NOMO-1 treated with DMSO at 0.1 percent for 48 hours (cell line): ENCODE results near the gene ARMH1.
"Not testable (repeated sequence)": the region's sequence is repeated elsewhere in the genome, so short reads cannot be mapped to it uniquely, and the experiment has no call there.

ENCODE experiments used
- DNase-seq: peaks from one replicate; lab custom pipeline; 2025; ENCODE audit not compliant: unreplicated experiment; lab: John Stamatoyannopoulos, UW

Gene ARMH1

DNA sequence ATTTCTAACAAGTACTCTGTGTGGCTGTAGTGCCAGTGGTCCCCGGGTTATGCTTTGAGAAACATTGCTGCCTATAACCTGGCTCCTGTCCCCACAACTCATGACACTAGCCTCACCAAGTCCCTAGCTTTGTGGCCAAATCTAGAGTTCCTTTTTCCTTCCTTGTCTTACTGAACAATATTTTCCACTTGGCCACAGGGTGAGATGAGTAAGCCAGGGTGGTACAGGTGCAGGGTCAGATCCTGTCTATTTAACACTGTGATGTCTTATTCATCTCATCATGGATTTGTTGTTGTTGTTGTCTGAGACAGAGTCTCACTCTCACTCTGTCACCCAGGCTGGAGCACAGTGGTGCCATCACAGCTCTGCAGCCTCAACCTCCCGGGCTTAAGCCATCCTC lies 18.6 kb downstream of the ARMH1 start:
- peak; percentile 32 for DNase-seq

DNA sequence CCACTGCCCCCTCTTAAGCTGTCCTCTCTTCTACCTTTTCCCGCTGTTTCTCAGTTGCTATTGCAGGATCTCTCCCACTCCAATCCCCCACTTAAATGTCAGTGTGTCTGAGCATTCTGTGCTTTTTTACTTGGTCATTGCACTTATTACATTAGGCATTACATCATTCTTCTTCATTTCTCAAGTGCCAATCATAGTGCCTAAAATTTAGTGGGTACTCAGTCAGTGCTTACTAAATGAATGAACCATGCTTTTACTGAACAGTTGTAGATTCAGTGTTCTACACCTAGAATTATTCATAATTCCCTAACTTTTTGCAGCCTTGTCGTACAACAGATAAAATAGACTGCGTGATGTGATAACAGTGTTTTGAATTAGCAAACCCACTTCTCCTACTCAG lies 19.4 kb downstream of the ARMH1 start:
- DNase-seq: peak; percentile 10

DNA sequence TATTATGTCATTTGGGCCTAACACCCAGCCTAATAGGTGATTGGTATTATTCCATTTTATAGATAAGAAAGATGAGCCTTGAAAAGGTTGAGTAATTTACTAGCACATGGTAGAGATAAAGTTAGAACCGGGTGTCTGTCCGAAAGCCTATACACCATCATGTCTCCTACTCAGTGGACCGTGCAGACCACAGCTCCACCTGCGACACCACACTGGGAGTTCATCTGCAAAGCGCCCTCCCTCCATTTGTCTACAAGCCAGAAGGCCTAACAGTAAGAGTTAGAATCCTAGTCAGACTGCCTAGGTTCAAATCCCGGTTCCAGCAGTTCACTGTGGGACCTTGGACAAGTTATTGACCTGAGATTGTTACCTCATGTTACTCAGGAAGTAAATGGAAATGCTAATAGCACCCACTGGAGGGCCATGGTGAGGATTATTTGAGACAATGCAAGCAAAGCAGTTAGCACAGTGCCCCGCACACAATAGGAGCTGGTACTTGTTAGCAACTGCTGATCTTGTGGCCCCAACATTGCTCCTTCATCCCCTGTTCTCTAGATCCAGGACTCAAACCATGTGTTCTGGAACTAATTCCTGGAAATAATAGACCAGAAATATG lies 20.5 kb downstream of the ARMH1 start:
- DNase-seq: no peak

DNA sequence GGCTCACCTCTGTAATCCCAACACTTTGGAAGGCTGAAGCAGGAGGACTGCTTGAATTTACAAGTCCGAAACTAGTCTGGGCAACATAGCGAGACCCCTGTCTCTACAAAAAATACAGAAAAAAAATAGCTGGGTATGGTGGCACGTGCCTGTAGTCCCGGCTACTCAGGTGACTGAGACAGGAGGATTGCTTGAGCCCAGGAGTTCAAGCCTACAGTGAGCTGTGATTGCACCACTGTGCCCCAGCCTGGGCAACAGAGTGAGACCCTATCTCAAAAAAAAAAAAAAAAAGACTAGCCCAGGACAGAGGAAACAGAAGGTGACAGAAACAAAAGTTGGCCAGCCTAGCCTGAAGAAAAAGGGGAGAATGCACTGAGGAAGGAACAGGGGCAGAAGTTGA lies 21.2 kb downstream of the ARMH1 start:
- no peak for DNase-seq

DNA sequence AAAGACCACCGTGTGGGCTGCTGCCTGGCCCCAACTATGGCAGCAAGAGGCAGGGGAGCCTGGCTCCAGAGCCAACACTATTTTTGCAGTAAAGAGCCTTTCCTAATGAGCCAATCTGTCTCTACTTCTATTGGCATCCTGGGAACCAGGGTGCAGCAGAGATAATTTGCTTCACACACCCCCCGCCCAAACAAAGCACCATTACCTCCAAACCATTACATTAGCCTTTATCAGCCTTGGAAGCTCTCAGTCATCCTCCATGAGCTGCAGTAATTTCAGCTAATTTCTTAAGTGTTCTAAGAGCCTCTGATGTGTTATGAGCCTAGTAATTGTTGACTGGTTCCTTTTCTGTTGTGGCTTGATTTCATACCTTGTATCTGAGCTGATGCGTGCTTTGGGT lies 21.6 kb downstream of the ARMH1 start:
- DNase-seq: no peak

DNA sequence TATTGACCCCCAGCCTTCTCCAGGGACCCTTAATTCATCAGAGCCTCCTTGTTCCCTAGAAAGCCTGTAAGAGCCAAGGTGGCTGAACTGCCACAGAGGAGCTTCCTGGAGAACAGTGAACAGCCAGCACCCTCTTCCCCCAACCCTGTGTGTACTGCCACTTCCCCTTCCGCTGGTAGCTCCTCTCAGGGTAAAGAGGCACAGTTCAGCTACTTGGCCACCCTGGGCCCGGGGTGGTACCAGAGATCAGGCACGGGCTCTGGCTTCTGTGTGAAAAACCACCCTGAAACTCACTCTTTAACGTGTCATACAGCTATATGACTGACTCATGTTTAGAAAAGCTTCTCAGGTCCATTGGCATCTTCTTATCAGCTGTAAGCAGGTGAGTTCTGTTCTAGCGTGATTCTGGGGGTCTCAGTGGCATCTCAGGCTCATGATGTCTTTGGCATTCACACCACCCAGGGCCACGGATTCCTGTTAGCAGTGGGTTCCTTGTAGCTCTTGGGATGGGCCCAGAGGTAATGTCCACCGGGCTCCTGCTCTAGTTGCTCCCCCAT lies 22.4 kb downstream of the ARMH1 start:
- peak; percentile 73 for DNase-seq

DNA sequence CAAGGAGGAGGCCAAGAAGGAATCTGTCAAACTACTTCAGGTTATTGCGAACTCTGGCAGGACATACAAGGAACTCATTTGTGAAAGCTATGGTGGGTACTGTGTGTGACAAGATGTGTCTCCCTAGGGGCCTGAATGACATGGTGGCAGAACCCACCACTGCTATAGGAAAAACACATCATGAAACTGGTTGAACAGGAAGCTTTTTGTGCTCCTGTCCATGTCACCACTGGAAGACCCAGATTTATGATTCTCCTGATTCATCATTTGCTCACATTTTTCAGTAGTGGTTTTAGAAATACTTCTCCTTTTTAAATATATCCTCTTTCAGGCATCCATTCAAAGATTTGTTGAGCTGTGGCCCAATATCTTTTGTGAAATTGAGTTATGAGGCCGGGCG lies 23.6 kb downstream of the ARMH1 start:
- DNase-seq: peak; percentile 95

DNA sequence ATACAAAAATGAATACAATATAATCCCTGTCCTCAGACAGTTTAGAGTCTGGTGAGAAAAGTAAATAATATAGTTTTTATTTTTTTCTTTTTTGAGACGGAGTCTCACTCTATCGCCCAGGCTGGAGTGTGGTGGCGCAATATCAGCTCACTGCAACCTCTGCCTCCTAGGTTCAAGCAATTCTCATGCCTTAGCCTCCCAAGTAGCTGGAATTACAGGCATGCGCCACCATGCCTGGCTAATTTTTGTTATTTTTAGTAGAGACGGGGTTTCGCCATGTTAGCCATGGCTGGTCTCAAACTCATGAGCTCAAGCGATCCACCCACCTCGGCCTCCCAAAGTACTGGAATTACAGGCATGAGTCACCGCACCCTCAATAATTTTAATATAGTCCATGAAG lies 24.9 kb downstream of the ARMH1 start:
- not testable (repeated sequence) for DNase-seq

DNA sequence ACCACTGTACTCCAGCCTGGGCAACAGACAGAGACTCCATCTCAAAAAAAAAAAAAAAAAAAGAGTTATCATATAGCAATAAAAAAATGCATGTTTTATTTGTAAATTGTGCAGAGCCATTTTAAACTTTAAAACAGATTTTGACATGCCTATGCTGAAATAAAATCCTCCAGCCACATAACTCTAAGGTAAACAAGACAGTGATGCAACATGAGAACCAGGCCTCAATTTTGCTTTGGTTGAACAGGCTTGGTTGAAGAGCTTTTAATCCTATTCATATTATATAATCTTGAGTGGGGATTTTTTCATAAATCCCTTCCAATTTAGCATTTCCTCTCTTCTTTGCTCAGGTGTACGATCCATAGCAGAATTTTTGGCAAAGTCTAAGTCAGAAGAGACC lies 26.1 kb downstream of the ARMH1 start:
- no peak for DNase-seq

DNA sequence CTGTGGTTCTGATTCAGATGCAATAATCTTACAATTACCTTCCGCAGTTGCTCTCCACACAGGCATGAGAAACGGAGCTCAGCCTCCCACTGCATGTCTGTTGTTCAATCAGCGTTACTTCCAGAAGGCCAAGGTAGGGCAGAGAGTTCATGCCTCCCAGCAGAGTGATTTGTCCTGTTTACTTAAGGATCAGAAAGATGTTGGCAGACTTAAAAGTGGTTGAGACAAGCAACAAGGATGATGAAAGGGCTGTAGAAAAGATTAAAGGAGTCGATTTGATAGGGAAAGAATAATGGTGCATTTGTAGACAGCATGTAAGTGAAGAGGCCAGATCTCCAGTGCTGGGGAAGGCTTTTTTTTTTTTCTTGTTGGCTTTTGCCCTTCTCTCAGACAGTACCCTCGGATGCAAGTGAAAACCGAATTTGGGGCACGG lies 26.6 kb downstream of the ARMH1 start:
- DNase-seq: no peak

DNA sequence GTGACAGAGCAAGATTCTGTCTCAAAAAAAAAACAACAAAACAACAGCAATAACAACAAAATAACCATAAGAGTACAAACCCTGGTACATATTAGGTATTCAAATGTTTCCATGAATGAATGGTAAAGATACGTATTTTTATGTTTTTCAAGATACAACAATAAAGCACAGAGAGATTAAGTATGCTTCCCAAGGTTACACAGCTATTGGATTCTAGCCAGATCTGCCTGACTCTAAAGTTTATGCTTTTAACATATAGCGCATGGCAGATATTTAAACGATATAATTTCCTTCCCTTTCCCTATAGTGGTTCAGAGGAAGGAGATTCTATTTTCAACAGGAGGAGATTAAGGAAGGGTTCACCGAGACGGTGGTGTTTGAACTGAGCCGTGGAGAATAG lies 31.0 kb downstream of the ARMH1 start:
- no peak for DNase-seq

DNA sequence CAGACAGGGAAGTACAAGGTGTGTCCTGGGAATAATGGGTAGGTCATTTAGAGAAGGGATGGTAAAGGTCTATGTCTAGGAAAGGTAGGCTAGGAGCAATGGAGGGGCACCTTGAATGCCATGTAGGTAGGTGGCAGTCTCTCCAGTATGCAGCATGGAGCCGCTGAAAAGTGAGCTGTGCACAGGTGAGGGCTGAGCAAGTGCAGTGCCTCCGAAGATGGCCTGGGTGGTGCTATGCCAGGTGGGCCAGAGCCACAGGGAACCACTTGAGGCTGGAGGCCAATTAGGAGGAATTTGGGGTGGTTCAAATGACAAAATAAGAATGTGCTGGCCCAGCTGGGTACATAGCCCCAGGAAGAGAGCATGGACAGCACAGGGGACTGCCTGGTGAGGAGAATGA lies 31.4 kb downstream of the ARMH1 start:
- DNase-seq: no peak

DNA sequence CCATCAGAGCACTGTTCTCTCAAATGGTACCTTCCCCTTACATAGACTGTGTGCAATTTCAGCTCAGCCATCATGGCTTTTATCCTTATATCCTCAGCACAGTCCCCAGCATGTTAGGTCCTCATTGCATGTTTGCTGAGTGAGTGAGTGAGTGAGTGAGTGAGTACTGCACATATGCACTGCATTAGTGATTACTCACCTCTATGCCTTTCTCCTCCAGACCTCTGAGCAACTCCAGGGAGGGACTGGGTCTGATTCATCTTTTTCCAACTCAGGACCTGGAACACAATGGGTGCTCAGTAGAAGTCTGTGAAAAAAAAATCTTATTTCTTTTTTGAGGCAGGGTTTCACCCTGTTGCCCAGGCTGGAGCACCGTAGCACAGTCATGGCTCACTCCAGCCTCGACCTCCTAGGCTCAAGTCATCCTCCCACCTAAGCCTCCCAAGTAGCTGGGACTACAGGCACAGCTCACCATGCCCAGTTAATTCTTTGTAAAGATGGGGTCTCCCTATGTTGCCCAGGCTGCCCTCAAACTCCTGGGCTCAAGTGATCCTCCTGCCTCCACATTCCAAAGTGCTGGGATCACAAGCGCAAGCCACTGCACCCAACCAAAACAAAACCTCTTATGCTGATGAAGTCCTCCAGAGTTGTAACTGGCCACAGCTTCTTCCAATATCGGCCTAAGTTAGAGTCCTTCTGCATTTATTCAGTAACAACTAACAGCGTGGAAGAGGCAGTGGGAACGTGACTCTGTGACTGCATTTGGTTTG lies 32.8 kb downstream of the ARMH1 start:
- no peak for DNase-seq

DNA sequence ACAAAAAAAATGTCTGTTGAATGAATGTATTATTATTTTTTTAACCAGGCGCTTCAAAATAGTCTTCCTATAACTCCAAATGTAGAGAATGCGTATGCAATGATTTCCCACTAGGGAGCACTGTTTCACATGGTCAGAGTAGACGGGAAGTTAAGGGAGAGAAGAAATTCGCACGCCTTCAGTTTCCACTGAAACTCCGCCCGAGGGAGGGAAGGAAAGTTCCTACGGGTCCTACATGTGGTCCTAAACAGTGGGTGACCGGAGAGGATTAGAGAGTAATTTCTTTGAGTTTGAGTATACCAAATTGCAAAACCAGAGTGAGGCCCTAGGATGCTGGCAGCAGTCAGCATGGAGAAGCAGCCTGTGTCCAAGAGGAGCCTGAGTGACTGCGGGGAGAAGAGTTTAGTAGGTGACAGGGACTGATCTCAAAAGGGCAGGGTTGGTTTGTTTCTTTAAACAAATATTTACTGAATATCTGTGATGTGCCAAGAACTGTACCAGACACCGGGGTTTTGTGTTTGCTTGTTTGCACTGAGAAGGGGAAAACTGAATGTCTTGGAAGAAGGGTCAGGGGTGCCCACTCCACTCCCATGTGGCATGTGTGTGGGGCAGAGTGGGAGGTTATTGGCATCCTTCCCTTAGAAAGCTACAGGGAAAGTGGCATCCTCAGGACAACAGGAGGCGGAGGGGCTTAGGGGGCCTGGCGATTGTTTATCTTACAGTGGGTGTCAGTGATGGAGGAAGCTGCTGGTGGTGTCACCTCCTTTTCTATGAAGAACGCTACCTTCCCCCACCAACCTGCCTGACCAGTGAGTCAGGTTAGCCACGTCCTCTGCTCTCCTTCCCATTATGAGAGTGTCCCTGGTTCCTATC lies 33.7 kb downstream of the ARMH1 start:
- peak; percentile 59 for DNase-seq

DNA sequence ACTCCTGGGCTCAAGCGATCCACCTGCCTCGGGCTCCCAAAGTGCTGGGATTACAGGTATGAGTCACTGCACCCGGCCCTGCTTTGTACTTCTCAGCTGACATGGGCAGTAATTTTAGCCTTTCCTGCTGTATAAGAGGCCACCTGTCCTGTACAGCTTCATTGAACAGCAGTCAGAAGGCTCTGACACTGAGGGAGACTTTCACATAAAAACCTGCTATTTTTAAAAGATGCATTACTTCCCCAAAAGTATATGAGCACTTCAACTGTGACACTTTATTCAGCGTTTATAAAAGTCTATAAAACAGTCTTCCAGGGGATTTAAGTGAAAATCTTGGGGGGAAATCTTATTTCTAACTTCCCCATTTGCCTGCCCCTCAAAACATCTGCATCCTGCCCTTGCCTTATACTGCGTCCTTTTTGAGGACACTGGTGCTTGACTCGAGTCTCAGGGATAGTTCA lies 38.8 kb downstream of the ARMH1 start:
- peak; percentile 32 for DNase-seq

DNA sequence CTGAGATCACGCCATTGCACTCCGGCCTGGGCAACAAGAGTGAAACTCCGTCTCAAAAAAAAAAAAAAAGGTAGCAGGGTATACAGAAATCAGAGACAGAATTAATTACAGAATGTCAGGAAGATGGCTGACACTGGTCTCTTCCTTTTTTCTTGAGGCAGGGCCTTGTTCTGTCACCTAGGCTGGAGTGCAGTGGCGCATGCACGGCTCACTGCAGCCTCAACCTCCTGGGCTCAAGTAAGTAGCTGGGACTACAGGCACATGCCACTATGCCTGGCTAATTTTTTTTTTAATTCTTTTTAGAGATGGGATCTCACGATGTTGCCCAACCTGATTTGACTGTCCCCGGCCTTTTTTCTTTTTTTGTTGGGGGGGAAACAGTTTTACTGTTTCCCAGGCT lies 40.0 kb downstream of the ARMH1 start:
- DNase-seq: no peak

DNA sequence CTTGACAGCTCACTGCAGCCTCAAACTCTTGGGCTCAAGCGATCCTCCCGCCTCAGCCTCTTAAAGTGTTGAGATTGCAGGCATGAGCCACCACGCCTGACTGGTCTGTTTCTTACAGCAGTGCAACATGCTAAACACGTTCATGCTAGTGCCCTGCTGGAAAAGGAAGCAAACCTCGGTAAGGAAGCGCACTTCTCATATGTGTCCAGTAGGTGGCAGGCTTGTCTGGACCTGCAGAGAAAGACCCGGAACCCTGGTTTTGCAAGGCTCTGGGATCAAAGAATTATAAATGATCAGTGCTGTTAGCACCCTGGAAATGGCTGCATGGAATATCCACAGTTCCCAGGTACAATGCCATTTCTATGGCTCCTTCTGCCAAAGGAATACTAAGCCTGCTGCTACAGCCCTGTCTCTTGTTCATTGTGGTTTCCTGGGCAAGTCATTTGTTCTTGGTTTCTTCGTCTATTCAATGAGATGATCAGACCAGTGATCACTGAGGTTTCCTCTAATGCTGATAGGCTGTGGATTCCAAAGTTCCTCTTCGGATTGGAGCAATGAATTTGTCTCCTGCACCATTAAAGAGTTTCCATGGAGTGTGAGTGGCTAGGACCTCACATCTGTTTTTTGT lies 40.5 kb downstream of the ARMH1 start:
- peak; percentile 83 for DNase-seq

DNA sequence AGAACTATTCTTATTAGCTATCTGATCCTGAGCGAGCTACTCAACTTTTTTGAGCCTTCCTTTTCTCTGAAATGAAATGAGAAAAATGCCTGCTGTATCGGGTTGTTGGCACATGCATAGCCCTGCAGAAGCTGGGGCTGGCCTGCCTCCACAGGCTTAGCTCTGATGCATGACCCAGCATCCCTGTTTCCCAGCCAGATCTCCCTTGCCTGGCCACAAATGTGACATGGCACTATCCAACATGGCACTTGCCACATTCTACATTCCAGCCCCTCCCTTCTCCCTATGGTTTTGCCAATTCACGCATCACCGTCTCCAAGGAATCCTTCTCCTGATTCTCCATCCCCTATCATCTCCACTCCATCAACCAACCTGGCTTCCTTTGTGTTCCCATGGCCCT lies 42.6 kb downstream of the ARMH1 start:
- DNase-seq: no peak

DNA sequence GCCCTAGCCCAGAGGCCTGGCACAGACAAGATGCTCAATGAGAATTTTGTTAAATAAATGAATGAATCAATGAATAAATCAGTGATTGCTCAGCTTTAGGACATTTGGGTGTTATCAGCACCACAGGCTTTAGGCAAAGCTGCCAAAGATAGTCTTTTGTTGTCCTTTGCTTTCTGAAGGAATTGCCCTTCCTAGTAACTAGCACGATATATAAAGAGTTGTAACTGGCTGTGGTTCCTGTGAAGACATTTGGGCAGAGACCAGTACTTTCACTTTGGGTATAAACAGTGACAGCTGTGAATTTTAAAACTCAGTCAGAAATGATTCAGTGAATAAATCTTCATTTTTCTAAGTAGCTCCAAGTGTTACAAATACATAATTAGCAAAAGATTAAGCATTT lies 43.1 kb downstream of the ARMH1 start:
- no peak for DNase-seq

DNA sequence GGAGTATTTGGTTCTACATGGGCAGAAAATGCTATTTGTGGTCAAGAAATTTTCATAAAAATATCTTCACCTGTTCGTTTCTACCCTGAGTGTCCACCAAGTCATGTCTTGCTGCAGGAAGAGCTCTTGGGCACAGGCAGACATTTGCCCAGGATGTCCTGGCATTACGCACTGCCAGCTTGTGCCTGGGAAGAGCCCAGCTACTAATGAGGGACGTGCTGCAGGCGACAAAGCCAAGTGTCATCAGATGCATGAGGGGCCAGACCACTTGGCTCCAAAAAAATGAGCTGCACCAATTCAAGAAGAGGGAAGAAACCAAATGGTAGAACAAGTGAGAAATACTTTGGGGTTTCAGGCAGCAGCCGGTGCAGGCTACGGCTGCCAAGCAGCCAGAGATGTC lies 43.6 kb downstream of the ARMH1 start:
- no peak for DNase-seq

DNA sequence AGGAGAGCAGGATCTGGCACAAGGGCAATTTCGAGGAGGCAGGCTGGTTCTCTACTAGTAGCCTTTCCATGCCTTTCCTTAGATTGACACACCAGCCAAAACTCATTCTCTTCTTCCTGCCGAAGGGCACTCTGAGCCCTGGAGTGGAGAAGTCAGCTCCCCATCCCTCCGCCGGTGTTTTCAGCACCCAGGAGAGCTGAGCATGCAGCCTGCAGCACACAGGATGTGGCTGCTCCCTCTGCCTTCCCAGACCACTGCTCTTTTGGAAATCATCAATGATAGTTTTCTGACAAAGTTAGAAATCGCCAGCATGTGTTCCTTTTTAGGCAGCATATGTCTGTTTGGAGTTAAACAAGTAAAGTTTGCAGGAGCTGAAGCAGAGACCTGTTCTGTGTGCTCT lies 44.8 kb downstream of the ARMH1 start:
- DNase-seq: no peak
